GM23338 (cell line): ENCODE results near the gene SIDT2. TPM values are rescaled to one million over a fixed set of nuclear protein-coding genes. Genes with fewer than 3 reads are reported as not detected.

Experiments used
- ATAC-seq: fragments of 200-7000 bp; cut with Tn5 transposase; 3 replicates; pipeline ENCODE4 v1.9.1; 2020
- DNase-seq: peaks from one replicate; pipeline ENCODE4 v3.0.0-alpha.2; 2015; ENCODE audit warnings: low spot score
- H2AFZ ChIP-seq: fragments of 200-600 bp; sonication (generic); 2 replicates; pipeline ENCODE4 v1.8.0; 2016; ENCODE audit warnings: antibody characterized with exemption, mild to moderate bottlenecking, moderate library complexity
- H3F3A ChIP-seq: fragments of 200-600 bp; sonication (generic); replicated peaks from 2 replicates; pipeline ENCODE4 v1.8.0; 2017; ENCODE audit warnings: antibody characterized with exemption, mixed run types, low read depth
- H3K27ac ChIP-seq: fragments of 200-600 bp; sonication (generic); 2 replicates; pipeline ENCODE4 v1.6.1; 2016; ENCODE audit warnings: low read depth
- H3K27me3 ChIP-seq: fragments of 200-600 bp; sonication (generic); 2 replicates; pipeline ENCODE4 v1.8.0; 2016; ENCODE audit warnings: mild to moderate bottlenecking, mixed run types, moderate library complexity; ENCODE audit not compliant: insufficient read depth
- H3K36me3 ChIP-seq: fragments of 200-600 bp; sonication (generic); 2 replicates; pipeline ENCODE4 v1.8.0; 2016; ENCODE audit warnings: mild to moderate bottlenecking; ENCODE audit not compliant: insufficient read depth
- H3K4me1 ChIP-seq: fragments of 200-600 bp; sonication (generic); 2 replicates; pipeline ENCODE4 v1.8.0; 2016; ENCODE audit warnings: mild to moderate bottlenecking, moderate library complexity; ENCODE audit not compliant: insufficient read depth
- H3K4me2 ChIP-seq: fragments of 200-600 bp; sonication (generic); 2 replicates; pipeline ENCODE4 v1.7.1; 2017; ENCODE audit warnings: mixed run types
- H3K4me3 ChIP-seq: fragments of 200-600 bp; sonication (generic); 2 replicates; pipeline ENCODE4 v1.6.1; 2016; ENCODE audit warnings: mixed run types
- H3K79me2 ChIP-seq: fragments of 200-600 bp; sonication (generic); replicated peaks from 2 replicates; pipeline ENCODE4 v1.8.0; 2017; ENCODE audit warnings: mild to moderate bottlenecking; ENCODE audit not compliant: insufficient read depth
- H3K9me2 ChIP-seq: fragments of 200-600 bp; sonication (generic); 2 replicates; pipeline ENCODE4 v1.8.0; 2017; ENCODE audit not compliant: insufficient read depth
- H4K20me1 ChIP-seq: fragments of 200-600 bp; sonication (generic); replicated peaks from 2 replicates; pipeline ENCODE4 v1.8.0; 2017; ENCODE audit warnings: mild to moderate bottlenecking; ENCODE audit not compliant: insufficient read depth
- H3K27ac Mint-ChIP-seq: 2 replicates; pipeline ENCODE4 v1.8.0; 2020; ENCODE audit warnings: inconsistent platforms, mild to moderate bottlenecking, moderate library complexity, mixed read lengths
- H3K27me3 Mint-ChIP-seq: 3 replicates; pipeline ENCODE4 v1.8.0; 2022; ENCODE audit warnings: low read depth, mild to moderate bottlenecking, moderate library complexity, mixed read lengths, inconsistent platforms; ENCODE audit not compliant: insufficient read depth, poor library complexity
- H3K36me3 Mint-ChIP-seq: 3 replicates; pipeline ENCODE4 v1.8.0; 2021; ENCODE audit warnings: low read depth, mild to moderate bottlenecking, inconsistent platforms, moderate library complexity, mixed read lengths
- H3K4me1 Mint-ChIP-seq: 3 replicates; pipeline ENCODE4 v1.8.0; 2020; ENCODE audit warnings: mild to moderate bottlenecking, inconsistent platforms, mixed read lengths
- H3K4me3 Mint-ChIP-seq: 3 replicates; pipeline ENCODE4 v1.8.0; 2021; ENCODE audit warnings: moderate library complexity, mild to moderate bottlenecking, inconsistent platforms, mixed read lengths
- H3K9me3 Mint-ChIP-seq: 3 replicates; pipeline ENCODE4 v1.8.0; 2020; ENCODE audit warnings: moderate library complexity, mild to moderate bottlenecking, inconsistent platforms, mixed read lengths
- CREB1 ChIP-seq: fragments of 250-450 bp; sonication (Bioruptor Pico); IDR thresholded peaks from 2 replicates; pipeline ENCODE4 v1.5.0; 2020; ENCODE audit warnings: low read depth, mild to moderate bottlenecking, moderate library complexity
- EZH2 ChIP-seq: fragments of 200-600 bp; sonication (generic); IDR thresholded peaks from one replicate; pipeline ENCODE4 v1.8.0; 2017; ENCODE audit warnings: antibody characterized with exemption, mild to moderate bottlenecking, low read depth; ENCODE audit not compliant: unreplicated experiment
- EZH2phosphoT487 ChIP-seq: fragments of 200-600 bp; sonication (generic); IDR thresholded peaks from one replicate; pipeline ENCODE4 v1.8.1; 2018; ENCODE audit warnings: antibody characterized with exemption; ENCODE audit not compliant: unreplicated experiment
- NANOG ChIP-seq: IDR thresholded peaks from 2 replicates; pipeline ENCODE4 v1.6.1; 2016; ENCODE audit warnings: antibody characterized with exemption, borderline replicate concordance
- POLR2AphosphoS5 ChIP-seq: IDR thresholded peaks from 2 replicates; pipeline ENCODE4 v1.6.1; 2016; ENCODE audit warnings: antibody characterized with exemption, low read depth
- STAT1 ChIP-seq: IDR thresholded peaks from one replicate; pipeline ENCODE4 v1.6.1; 2016; ENCODE audit warnings: antibody characterized with exemption; ENCODE audit not compliant: unreplicated experiment
- ZNF331 ChIP-seq: fragments of 250-450 bp; sonication (Bioruptor Pico); IDR thresholded peaks from 2 replicates; pipeline ENCODE4 v1.5.0; 2020; ENCODE audit warnings: low read depth, mild to moderate bottlenecking, moderate library complexity
- polyA plus RNA-seq: library from polyadenylated mRNA; unstranded; fragments of >200 nt; fragmentation: Nextera tagmentation; extraction: Ambion mirVana; gene quantifications from 2 replicates; pipeline ENCODE4 v1.2.1, GENCODE V29; 2016
- total RNA-seq: library from RNA; depleted of rRNA; stranded (reverse); fragments of >200 nt; shearing (Covaris generic); gene quantifications from 2 replicates; pipeline ENCODE4 v1.2.3, GENCODE V29; 2014
- TF ChIP-seq, protein P1 (sequence below): fragments of 250-450 bp; sonication (Bioruptor Pico); IDR thresholded peaks from 2 replicates; pipeline ENCODE4 v1.5.0; 2020; ENCODE audit warnings: mild to moderate bottlenecking, moderate library complexity
- TF ChIP-seq, protein P2 (sequence below): IDR thresholded peaks from 2 replicates; pipeline ENCODE4 v1.6.1; 2016; ENCODE audit warnings: antibody characterized with exemption

SIDT2 gene
- total and polyA plus RNA-seq, 2 experiments from 2014 or later, result 7.5 to 12.1 TPM

DNA sequence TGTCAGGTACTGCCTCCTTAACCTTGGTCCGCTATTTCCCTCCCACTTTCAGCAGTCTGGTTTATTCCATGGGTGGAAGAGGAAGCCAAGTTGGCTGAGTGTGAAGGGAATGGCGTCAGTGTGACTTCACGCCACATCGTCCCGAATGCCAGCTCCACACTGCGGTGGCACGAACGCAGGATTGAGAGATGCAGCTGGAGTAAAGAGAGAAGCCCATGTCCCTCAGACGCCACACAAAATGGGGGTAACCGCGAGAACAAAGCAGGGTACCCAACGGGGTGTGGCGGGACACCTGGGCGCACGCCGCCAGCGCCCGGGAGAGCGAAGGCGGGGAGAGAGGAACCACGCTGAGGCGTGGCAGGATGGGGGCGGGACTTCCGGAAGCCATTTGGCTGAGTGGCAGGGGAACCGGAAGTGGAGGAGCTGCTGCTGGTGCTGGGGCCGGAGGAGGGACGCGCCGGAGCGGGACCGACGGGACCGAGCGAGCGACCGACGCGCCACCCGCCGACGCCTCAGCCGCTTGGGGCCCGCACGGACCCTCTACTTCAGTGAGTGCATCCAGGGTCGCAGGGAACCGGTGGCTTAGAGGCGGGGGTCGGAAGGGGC lies 34.6 kb upstream of the SIDT2 start, which contains the start of gene PAFAH1B2:
PAFAH1B2 (plus strand) TSS at position 417 of the 606 bp plus-strand sequence. CDS start 8,161 bp downstream, outside the sequence.
- no peaks in the 10 kb centered on the region for H3K27me3 ChIP-seq
- peak within 1 kb of the TSS; percentile 96 for H2AFZ ChIP-seq

More for the DNA sequence above, 34.6 kb upstream of the SIDT2 start, which contains the start of gene PAFAH1B2:
- peak; percentile 92 for ATAC-seq
- H3K27me3 Mint-ChIP-seq, result peaks cover 15% of the 10 kb centered on the region
- H4K20me1 ChIP-seq, result peaks cover 40% of the 10 kb centered on the region
- peaks cover 45% of the 10 kb centered on the region for H3K79me2 ChIP-seq
- peak; percentile 98 for DNase-seq
- H3K4me2 ChIP-seq, result peak within 1 kb of the TSS; percentile 98
- peaks cover 11% of the 10 kb centered on the region; the same call in 1 of the 2 replicates for H3F3A ChIP-seq
- peaks cover 28% of the 10 kb centered on the region for H3K4me1 Mint-ChIP-seq
- peaks cover 15% of the 10 kb centered on the region for H3K36me3 ChIP-seq
- H3K4me1 ChIP-seq, result peaks cover 17% of the 10 kb centered on the region
- no peak for TF ChIP-seq EZH2
- no peak for TF ChIP-seq EZH2phosphoT487
- TF ChIP-seq POLR2AphosphoS5, result peak; percentile 98
- TF ChIP-seq, protein P1, sequence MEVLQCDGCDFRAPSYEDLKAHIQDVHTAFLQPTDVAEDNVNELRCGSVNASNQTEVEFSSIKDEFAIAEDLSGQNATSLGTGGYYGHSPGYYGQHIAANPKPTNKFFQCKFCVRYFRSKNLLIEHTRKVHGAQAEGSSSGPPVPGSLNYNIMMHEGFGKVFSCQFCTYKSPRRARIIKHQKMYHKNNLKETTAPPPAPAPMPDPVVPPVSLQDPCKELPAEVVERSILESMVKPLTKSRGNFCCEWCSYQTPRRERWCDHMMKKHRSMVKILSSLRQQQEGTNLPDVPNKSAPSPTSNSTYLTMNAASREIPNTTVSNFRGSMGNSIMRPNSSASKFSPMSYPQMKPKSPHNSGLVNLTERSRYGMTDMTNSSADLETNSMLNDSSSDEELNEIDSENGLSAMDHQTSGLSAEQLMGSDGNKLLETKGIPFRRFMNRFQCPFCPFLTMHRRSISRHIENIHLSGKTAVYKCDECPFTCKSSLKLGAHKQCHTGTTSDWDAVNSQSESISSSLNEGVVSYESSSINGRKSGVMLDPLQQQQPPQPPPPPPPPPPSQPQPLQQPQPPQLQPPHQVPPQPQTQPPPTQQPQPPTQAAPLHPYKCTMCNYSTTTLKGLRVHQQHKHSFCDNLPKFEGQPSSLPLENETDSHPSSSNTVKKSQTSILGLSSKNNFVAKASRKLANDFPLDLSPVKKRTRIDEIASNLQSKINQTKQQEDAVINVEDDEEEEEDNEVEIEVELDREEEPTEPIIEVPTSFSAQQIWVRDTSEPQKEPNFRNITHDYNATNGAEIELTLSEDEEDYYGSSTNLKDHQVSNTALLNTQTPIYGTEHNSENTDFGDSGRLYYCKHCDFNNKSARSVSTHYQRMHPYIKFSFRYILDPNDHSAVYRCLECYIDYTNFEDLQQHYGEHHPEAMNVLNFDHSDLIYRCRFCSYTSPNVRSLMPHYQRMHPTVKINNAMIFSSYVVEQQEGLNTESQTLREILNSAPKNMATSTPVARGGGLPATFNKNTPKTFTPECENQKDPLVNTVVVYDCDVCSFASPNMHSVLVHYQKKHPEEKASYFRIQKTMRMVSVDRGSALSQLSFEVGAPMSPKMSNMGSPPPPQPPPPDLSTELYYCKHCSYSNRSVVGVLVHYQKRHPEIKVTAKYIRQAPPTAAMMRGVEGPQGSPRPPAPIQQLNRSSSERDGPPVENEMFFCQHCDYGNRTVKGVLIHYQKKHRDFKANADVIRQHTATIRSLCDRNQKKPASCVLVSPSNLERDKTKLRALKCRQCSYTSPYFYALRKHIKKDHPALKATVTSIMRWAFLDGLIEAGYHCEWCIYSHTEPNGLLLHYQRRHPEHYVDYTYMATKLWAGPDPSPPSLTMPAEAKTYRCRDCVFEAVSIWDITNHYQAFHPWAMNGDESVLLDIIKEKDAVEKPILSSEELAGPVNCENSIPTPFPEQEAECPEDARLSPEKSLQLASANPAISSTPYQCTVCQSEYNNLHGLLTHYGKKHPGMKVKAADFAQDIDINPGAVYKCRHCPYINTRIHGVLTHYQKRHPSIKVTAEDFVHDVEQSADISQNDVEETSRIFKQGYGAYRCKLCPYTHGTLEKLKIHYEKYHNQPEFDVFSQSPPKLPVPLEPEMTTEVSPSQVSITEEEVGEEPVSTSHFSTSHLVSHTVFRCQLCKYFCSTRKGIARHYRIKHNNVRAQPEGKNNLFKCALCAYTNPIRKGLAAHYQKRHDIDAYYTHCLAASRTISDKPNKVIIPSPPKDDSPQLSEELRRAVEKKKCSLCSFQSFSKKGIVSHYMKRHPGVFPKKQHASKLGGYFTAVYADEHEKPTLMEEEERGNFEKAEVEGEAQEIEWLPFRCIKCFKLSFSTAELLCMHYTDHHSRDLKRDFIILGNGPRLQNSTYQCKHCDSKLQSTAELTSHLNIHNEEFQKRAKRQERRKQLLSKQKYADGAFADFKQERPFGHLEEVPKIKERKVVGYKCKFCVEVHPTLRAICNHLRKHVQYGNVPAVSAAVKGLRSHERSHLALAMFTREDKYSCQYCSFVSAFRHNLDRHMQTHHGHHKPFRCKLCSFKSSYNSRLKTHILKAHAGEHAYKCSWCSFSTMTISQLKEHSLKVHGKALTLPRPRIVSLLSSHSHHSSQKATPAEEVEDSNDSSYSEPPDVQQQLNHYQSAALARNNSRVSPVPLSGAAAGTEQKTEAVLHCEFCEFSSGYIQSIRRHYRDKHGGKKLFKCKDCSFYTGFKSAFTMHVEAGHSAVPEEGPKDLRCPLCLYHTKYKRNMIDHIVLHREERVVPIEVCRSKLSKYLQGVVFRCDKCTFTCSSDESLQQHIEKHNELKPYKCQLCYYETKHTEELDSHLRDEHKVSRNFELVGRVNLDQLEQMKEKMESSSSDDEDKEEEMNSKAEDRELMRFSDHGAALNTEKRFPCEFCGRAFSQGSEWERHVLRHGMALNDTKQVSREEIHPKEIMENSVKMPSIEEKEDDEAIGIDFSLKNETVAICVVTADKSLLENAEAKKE, result no peak
- TF ChIP-seq ZNF331 (CRISPR knock-in tag), result no peak
- TF ChIP-seq CREB1, result peak; percentile 3; the same call in 1 of the 2 replicates
- TF ChIP-seq STAT1, result no peak
- TF ChIP-seq NANOG, result 0 out of 2 replicates have a peak, but pooled peaks have one; percentile 33
- TF ChIP-seq, protein P2, sequence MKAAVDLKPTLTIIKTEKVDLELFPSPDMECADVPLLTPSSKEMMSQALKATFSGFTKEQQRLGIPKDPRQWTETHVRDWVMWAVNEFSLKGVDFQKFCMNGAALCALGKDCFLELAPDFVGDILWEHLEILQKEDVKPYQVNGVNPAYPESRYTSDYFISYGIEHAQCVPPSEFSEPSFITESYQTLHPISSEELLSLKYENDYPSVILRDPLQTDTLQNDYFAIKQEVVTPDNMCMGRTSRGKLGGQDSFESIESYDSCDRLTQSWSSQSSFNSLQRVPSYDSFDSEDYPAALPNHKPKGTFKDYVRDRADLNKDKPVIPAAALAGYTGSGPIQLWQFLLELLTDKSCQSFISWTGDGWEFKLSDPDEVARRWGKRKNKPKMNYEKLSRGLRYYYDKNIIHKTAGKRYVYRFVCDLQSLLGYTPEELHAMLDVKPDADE, result no peak; the same call in 1 of the 2 replicates
- H3K36me3 Mint-ChIP-seq, result peaks cover 43% of the 10 kb centered on the region
- no peaks in the 10 kb centered on the region for H3K9me2 ChIP-seq
- peak within 1 kb of the TSS; percentile 95 for H3K27ac ChIP-seq
- peak within 1 kb of the TSS; percentile 96 for H3K27ac Mint-ChIP-seq
- H3K4me3 Mint-ChIP-seq, result peak within 1 kb of the TSS; percentile 97
- H3K4me3 ChIP-seq, result peak within 1 kb of the TSS; percentile 100
- H3K9me3 Mint-ChIP-seq, result no peaks in the 10 kb centered on the region; the same call in 2 of the 3 replicates
